Measurements from ENCODE around the gene DOCK3. TPM values are rescaled to one million over a fixed set of nuclear protein-coding genes. Genes with fewer than 3 reads are reported as not detected.
"Not testable (repeated sequence)": the region's sequence is repeated elsewhere in the genome, so short reads cannot be mapped to it uniquely, and the experiment has no call there.

DOCK3 gene
- total RNA-seq, 1 donor from 2014 or later: not detected

- DNase-seq (ENCODE audit: low read depth in 2 of 2): not testable (repeated sequence)
Measured at GRCh38 chr3:50882733-50883132, 208.0 kb downstream of the DOCK3 start.

GRCh38 chr3:50883755-50884154, 209.0 kb downstream of the DOCK3 start:
- DNase-seq (ENCODE audit: low read depth in 2 of 2): no peak

GRCh38 chr3:50885070-50885850, 210.5 kb downstream of the DOCK3 start:
- no peak for DNase-seq (ENCODE audit: low read depth in 2 of 2)

- no peak for DNase-seq (ENCODE audit: low read depth in 2 of 2)
Measured at GRCh38 chr3:50890688-50891344, 216.1 kb downstream of the DOCK3 start.

GRCh38 chr3:50901097-50901496, 226.4 kb downstream of the DOCK3 start:
- not testable (repeated sequence) for DNase-seq (ENCODE audit: low read depth in 2 of 2)

GRCh38 chr3:50912746-50913145, 238.0 kb downstream of the DOCK3 start:
- DNase-seq (ENCODE audit: low read depth in 2 of 2): no peak

GRCh38 chr3:50913260-50913659, 238.5 kb downstream of the DOCK3 start:
- no peak for DNase-seq (ENCODE audit: low read depth in 2 of 2)

- DNase-seq (ENCODE audit: low read depth in 2 of 2): not testable (repeated sequence)
Measured at GRCh38 chr3:50922071-50922470, 247.3 kb downstream of the DOCK3 start.

- DNase-seq (ENCODE audit: low read depth in 2 of 2): no peak
Measured at GRCh38 chr3:50923955-50924354, 249.2 kb downstream of the DOCK3 start.

GRCh38 chr3:50924638-50925037, 249.9 kb downstream of the DOCK3 start:
- no peak for DNase-seq (ENCODE audit: low read depth in 2 of 2)

GRCh38 chr3:50926868-50927267, 252.1 kb downstream of the DOCK3 start:
- no peak for DNase-seq (ENCODE audit: low read depth in 2 of 2)

- no peak for DNase-seq (ENCODE audit: low read depth in 2 of 2)
Measured at GRCh38 chr3:50930371-50931208, 255.9 kb downstream of the DOCK3 start.

GRCh38 chr3:50932918-50933317, 258.2 kb downstream of the DOCK3 start:
- DNase-seq (ENCODE audit: low read depth in 2 of 2): not testable (repeated sequence)

- no peak for DNase-seq (ENCODE audit: low read depth in 2 of 2)
Measured at GRCh38 chr3:50936389-50936788, 261.7 kb downstream of the DOCK3 start.

- no peak for DNase-seq (ENCODE audit: low read depth in 2 of 2)
Measured at GRCh38 chr3:50947419-50947818, 272.7 kb downstream of the DOCK3 start.

GRCh38 chr3:50950591-50950990, 275.9 kb downstream of the DOCK3 start:
- no peak for DNase-seq (ENCODE audit: low read depth in 2 of 2)

- no peak for DNase-seq (ENCODE audit: low read depth in 2 of 2)
Measured at GRCh38 chr3:50953825-50954414, 279.2 kb downstream of the DOCK3 start.

- no peak for DNase-seq (ENCODE audit: low read depth in 2 of 2)
Measured at GRCh38 chr3:50961386-50961785, 286.7 kb downstream of the DOCK3 start.

- peak; percentile 66 to 67 for DNase-seq (ENCODE audit: low read depth in 2 of 2)
Measured at GRCh38 chr3:50971487-50971924, 296.8 kb downstream of the DOCK3 start.

- no peak for DNase-seq (ENCODE audit: low read depth in 2 of 2)
Measured at GRCh38 chr3:50972029-50972428, 297.3 kb downstream of the DOCK3 start.

- not testable (repeated sequence) for DNase-seq (ENCODE audit: low read depth in 2 of 2)
Measured at GRCh38 chr3:50978586-50978985, 303.9 kb downstream of the DOCK3 start.
